Measurements from ENCODE around the gene EXTL2.

GRCh38 chr1:100896481-100896982 lies 1.9 kb upstream of the EXTL2 start:
- TF ChIP-seq CTCF (IDR thresholded peaks at IDR 0.05; ENCODE audit: insufficient read depth, low read length): no peak
- no peak for TF ChIP-seq POLR2AphosphoS5 (IDR thresholded peaks at IDR 0.05; ENCODE audit: low read depth)
- TF ChIP-seq GABPA (IDR thresholded peaks at IDR 0.05; ENCODE audit: low read depth): no peak
- TF ChIP-seq REST (IDR thresholded peaks at IDR 0.05; ENCODE audit: insufficient replicate concordance, low read depth): no peak
